ENCODE data around the gene OPALIN.

Gene OPALIN

GRCh38 chr10:96298362-96298761 is 60.4 kb downstream of the OPALIN start:
- DNase-seq (ENCODE audit: low spot score): no peak

GRCh38 chr10:96297486-96297885 is 61.3 kb downstream of the OPALIN start:
- no peak for DNase-seq (ENCODE audit: low spot score)

DNA sequence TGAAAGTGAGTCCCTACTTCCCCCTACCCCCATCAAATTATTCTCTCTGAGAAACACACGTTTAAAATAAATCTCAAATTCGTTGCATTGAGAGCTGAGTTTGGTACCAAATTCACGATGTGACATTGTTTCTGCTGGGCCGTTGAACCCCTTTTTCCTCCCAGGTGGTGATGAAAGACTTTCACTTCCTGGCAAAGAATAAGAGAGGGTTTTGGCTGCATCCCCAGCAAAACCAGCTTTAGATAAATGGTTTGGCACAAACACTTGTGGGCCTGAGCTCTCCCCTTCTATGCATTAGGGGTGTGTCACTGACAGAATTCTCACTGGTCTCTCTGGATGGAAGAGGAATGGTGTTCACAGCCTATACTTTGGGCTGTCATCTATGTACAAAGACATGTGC is 63.3 kb downstream of the OPALIN start:
- DNase-seq (ENCODE audit: low spot score): no peak

All from globus pallidus (tissue), 1 donor.